NCI-H187 treated with DMSO at 0.1 percent for 48 hours (cell line): ENCODE measurements around the gene HSPA5.
"Not testable (repeated sequence)": the region's sequence is repeated elsewhere in the genome, so short reads cannot be mapped to it uniquely, and the experiment has no call there.

Experiments used
- DNase-seq: peaks from one replicate; lab custom pipeline; 2025; lab: John Stamatoyannopoulos, UW

HSPA5 gene

DNA sequence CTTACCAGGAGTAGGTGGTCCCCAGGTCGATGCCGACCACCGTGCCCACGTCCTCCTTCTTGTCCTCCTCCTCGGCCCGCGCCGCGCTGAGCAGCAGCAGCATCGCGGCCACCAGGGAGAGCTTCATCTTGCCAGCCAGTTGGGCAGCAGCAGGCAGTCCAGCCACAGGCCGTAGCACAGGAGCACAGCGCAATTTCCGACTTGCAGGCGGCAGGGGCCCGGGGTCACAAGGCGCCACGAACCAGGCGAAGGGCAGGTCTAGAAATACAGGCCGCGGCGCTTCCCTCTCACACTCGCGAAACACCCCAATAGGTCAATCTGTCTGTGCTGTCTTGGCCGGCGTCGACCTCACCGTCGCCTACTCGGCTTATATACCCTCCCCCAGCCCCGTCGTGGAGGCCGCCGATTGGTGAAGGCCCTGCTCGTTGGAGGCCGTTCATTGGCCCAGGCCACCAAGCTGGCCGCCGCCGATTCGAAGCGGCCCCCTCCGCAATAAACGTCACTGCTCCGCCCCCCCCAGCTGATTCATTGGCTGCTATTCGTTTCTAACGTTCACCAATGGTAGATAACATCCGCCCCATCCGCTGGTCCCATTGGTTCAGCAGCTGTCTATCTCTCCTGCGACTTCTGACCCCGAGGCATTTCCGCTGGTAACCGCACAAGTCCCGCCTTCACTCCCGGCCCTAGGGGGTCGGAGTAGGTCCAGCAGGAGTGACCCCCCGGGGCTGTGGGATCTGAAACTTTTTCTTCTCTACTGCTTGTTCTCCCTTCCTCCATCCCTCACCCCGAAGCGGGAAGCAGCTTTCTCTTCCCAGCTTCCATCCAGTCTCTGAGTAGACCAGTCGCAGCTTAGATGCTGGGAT is at the start of gene HSPA5:
HSPA5 (minus strand) TSS at position 344 of the 863 bp plus-strand sequence; CDS start at position 127, 217 bp downstream.
- DNase-seq, result peak; percentile 87

DNA sequence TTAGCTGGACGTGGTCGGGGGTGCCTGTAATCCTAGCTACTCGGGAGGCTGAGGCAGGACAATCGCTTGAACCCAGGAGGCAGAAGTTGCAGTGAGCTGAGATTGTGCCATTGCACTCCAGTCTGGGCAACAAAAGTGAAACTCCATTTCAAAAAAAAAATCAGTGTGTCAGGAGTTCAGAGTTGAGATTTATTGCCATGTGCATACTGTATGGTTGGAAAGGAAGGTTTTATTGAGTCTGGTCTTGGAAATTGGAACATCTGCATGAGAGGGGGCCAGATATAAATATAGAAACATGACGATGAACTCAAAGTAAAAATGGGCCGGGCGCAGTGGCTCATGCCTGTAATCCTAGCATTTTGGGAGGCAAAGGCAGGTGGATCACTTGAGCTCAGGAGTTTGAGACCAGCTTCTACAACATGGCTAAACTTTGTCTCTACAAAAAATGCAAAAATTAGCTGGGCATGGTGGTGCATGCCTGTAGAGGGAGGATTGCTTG is 45.8 kb upstream of the HSPA5 start:
- DNase-seq, result not testable (repeated sequence)

DNA sequence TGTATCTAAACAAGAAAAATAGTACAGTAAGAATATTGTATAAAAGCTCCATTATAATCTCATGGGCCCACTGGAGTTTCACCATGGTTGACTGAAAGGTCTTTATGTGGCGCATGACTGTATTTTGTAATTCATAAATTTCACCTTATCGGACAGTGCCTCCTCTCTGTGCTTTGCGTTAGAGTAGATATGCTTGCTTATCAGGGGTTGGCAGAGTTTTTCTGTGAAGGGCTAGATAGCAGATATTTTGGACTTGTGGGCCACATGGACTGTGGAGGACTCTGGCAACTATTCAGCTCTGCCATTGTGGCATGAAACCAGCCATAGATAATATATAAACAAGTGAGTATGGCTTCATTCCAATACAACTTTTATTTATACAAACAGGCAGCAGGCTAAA is 43.7 kb upstream of the HSPA5 start:
- no peak for DNase-seq

DNA sequence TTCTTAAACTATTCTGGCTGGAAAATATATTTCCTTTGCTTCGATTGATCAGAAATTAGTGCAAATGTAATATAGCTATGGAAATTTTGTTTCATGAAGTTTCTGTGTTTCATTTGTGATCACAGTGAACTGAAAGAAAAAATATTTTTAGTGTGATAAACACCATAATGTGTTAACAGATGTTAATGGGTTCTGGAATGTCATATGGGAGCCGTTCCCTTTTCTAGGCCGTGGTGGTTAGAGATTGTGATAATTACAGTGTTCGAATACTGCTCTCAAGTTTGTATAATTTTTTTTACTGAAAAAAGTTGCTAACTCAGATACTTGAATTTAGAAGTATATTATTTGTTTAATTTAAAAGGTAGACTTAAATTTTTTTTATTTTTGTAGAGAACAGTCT is 39.8 kb upstream of the HSPA5 start:
- DNase-seq, result no peak

DNA sequence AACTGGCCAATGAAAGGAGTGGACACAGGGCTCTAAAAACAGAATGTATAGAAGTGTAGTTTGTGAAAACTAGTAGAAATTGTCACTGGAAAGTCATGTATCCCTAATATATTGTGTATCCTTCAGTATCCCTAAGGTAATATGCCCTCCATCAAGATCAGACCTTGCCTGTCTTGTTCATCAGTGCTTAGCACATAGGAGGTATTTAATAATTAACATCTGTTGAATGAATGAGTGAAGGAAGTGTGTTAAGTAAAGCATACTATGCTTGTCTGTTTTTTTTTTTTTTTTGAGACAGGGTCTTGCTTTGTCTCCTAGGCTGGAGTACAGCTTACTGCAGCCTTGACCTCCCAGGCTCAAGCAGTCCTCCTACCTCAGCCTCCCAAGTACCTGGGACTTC is 36.3 kb upstream of the HSPA5 start:
- no peak for DNase-seq

DNA sequence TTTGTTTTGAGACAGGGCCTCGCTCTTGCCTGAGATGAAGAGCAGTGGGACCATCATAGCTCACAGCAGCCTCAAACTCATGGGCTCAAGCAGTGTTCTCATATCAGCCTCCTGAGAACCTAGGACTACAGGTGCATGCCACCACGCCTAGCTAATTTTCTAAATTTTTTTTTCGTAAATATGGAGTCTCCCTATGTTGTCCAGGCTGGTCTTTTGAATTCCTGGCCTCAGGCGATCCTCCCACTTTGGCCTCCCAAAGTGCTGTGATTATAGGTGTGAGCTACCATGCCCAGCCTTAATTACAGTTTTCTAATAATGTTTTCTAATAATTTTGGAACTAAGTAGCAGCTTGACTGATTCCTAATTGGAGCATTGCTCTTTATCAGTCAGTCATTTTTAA is 35.6 kb upstream of the HSPA5 start:
- no peak for DNase-seq

DNA sequence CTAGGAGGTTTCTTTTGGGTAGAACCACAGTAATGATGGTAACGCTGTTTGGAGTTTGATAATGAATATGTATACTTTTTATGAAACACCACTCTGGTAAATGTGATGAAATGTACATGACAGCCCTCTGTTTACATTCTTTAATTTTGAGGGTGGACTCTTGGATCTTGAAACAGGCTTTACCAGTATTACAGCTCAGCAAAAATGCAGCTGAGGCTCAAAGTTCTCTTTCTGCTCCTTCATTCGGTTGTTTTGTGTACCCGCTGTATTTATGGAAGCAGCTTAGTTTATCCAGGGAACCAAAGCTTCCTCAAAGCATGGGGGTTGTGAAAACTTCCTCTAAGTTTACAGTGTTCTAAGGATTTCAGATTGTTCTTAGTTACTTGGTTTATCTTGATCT is 31.6 kb upstream of the HSPA5 start:
- DNase-seq, result no peak

DNA sequence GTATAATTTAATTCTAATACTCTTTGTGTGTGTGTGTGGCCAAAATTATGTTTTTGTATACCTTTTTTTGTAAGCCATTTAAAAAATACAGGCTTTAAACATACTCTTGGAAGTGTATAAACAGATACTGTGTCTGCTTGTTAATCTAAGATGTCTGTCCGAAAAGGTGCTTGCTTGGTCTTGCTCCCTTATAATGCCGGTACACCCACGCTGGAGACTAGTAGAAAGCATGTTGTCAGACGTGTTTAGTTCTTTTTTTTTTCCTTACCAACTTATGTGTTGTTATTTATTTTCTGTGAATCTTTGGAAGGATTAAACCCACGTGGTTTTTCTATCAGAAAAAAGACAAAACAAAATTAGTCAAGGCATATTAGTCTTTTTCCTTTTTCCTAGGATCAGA is 29.9 kb upstream of the HSPA5 start:
- no peak for DNase-seq

DNA sequence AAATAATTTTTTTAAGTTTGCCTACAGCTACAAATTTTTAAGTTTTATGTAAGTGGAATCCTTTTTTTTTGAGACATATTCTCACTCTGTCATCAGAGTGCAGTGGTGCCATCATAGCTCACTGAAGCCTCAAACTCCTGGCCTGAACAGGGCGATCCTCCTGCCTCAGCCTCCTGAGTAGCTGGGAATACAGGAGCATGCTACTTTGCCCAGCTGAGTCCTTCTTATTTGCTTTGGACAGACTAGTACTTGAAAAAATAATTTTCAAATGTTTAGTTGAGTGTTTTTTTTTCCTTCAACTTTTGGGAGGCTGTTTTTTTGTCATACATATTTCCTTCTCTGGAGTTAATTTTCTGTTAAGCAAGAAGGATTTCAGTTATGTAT is 27.9 kb upstream of the HSPA5 start:
- DNase-seq, result no peak

DNA sequence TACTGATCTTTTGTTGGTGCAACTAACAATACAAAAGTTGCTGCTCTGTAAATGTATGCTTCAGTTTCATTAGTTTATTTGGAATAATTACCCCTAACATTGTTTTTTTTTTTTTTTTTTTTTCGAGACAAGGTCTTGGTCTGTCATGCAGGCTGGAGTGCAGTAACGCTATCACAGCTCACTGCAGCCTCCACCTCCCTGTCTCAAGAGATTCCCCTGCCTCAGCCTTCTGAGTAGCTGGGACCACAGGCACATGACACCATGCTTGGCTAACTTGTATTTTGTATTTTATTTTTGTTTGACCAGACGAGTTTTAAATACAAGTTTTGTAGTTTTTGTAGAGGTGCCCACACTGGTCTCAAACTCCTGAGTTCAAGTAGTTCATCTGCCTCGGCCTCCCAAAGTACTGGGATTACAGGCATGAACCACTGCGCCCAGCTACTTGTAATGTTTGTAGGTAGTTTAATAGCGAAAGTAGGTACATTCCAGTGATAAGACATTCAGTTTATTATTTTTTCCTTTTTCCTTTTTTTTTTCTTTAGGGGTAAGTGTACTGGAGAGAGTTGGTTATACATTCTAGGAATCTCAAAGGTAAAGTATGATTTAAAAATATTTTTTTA is 27.4 kb upstream of the HSPA5 start:
- no peak for DNase-seq

DNA sequence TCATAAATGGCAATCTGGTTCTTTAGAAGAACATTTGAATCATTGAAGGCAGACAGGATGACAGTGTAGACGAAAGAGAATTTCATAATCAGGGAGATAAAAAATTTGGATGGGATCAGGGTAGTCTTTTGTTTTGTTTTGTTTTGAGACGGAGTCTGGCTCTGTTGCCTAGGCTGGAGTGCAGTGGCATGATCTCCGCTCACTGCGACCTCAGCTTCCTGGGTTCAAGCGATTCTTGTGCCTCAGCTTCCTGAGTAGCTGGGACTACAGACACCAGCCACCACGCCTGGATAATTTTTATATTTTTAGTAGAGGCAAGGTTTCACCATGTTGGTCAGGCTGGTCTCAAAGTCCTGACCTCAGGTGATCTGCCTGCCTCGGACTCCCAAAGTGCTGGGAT is 22.9 kb upstream of the HSPA5 start:
- not testable (repeated sequence) for DNase-seq

DNA sequence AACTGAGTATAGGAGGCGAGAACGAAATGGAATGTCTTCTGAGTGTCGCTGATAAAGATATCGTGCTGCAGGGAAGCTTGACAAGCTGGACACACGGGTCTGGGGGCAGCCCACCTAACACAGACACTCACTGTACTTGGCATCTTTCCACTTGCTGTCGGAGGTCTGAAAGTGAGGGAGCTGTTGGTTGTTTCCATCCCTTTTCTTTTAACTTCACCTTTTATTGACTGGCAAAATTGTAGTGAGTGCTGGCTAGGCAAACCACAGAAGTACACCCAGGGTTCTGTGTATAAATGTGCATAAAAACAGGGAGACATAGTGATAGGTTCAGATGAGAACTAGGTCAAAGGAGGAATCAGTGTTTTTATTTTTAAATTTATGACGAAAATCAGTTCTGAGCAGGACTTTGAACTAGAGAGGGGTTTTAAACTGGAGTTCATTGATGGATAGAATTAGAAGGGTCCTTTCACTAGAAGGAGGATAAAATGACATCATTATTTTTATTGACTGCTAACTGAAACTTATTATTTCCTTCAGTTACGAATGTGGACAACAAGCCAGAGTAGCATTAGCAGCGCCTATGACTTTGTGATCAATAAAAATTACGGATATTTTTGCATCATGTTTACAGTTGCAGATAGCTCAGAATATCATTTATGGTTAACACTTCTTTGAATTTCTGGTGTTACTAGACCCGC is 21.3 kb upstream of the HSPA5 start:
- no peak for DNase-seq

DNA sequence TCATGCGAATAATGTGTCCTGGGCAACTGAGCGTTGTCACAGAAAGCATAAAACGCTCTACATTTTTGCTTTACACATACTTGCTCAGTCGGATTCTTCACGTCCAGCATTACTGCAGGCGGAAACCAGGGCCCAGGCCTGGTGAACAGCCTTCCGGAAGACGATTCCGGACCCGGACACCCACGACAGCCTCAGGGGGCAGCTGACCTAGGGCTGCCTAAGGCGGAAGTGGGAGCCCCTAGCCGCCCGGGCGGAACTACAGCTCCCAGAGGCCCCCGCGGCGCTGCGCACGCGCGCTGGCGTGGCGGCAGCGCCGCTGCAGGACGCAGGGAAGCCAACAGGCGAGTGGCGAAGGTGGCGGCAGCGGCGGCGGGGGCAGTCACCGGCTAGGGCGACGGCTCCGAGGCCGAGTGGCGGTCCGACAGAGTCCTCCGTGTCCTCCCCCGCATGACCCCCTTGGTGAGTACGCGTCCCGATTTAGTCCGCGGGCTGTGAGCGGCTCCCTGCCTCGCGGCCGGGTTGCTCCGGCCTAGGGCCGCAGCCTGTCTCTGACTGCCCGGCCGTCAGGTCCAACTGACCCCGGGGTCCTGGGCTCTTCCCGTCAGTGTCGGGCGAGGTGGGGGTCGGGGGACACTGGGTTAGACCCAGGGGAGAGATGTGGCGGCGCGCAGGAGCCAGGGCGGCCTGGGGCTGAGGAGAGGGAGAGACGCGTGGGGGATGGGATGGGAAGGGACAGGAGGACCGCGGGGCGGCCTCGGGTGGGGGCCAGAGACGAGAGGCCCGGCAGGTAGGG is 20.6 kb upstream of the HSPA5 start, which contains the start of gene GAPVD1:
GAPVD1 (plus strand) TSS at position 326 of the 793 bp plus-strand sequence. CDS start 37,096 bp downstream, outside the sequence.
- no peak for DNase-seq

DNA sequence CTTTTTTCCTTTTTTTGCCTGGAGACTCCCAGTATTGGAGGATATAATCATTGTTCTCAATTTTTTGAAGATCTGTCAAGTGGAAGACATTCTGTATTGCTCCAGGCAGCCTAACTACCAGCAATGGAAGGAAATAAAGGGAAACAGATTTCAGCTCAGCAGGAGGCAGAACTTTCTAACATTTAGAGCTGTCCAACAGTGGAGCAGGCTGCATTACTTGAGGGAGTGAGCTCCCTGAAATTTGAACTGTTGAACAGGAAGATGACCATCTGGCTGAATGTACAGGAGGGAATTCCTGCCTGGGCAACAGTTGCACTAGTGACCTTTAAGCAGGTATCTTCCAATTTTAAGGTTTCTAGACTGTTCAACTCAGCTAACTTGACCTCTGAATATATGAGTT is 19.4 kb upstream of the HSPA5 start:
- no peak for DNase-seq

DNA sequence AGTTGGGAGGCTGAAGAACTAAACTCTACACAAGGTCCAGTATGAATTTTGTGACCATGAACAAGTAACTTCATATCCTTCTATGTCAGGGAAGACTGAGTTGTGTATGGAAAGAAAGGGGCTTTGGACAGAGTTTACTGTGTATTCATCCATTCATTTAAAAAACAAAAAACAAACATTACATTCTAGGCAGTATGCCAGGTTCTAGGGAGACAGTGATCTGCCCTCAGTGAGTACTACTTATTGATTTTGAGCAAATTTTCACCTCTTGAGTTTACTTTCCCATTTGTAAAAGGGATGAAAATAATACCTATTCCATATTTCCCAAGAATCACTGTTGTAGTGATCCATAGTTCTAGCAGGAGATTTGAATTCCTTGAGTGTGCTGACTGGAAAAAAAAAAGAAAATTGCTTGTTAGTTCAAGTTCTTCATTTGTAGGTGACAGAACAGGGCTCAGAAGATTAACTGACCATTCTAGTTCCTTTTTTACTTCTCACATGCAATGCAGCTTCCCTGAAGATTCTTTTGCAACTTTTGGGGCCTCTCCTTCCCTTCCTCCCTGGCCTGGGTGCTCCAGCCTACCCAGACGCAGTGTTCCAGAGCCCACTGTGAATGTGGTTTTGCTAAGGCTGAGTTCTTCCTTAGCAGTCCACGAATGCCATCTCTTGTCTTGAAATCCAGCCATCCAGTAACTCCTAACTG is 17.8 kb upstream of the HSPA5 start:
- no peak for DNase-seq

DNA sequence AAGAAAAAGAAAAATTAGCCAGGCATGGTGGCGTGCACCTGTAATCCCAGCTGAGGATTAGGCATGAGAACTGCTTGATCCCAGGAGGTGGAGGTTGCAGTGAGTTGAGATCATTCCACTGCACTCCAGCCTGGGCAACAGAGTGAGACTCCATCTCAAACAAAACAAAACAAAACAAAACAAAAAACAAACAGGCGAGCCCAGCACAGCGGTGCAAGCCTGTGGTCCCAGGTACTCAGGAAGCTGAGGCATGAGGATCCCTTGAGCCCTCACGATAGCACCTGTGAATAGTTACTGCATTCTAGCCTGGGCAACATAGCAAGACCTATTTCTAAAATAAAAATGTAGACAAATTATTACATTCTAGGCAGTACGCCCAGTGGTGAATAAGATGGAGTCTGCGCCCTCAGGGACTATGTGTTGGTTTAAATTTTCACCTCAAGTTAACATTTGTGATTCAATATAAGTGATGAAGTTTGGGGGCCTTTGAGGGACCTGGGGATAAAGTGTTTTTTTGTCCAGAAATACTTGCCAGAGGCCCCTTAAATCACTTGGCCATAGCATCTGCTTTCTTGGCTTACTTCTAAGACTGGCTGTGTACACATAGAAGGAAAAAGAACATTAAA is 17.1 kb upstream of the HSPA5 start:
- no peak for DNase-seq

DNA sequence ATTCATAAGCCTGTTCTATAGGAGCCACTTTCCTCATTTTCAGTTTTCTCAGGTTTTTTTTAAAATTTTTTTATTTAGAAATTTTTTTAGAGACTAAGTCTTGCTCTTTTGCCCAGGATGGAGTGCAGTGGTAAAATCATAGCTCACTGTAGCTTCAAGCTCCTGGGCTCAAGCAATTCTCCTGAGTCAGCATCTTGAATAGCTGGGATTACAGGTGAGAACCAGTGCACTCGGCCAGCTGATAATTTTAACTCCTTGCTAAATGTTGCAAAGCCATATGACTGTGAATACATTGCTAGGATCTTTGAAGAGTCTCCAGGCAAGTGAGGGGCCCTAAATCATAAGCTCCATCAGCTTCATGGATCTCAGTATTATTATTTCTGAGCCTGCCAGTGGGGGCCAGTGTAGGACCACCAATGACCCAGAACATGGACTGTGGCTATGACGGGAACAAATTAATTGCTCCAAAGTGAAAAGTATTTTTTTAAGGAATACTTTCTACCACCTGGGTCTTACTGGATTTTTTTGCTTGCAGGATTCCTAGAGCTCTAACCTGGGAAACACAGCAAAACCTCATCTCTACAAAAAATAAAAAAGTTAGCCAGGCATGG is 14.7 kb upstream of the HSPA5 start:
- no peak for DNase-seq

DNA sequence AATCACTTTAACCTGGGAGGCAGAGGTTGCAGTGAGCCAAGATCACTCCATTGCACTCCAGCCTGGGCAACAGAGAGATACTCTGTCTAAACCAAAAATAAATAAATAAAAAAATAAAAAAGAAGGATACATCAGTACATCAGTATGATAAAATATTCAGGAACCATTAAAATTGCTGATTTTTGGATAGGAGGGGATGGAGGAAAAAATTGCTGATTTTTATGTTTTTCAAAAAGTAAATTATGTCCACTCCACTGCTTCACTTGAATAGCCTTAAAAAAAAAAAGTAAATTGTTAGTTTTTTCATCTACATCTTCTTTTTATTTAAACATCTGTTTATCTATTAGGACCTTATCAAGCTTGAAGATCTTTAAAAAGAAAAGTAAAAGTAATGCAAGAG is 13.1 kb upstream of the HSPA5 start:
- DNase-seq, result no peak

DNA sequence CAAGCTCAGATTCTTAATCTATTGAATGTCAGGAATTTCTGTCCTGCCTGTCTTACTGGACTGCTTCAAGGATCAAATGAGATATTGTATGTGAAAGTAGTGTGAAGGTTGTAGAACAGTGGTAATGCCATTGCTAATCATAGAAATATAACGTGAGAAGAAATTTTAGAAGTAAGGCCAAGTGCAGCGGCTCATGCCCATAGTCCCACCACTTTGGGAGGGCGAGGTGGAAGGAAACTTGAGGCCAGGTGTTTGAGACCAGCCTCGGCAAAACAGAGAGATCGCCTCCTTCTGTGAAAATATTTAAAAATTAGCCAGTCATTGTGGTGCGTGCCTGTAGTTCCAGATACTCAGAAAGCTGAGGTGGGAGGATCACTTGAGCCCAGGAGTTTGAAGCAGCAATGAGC is 5.1 kb upstream of the HSPA5 start:
- DNase-seq, result no peak

DNA sequence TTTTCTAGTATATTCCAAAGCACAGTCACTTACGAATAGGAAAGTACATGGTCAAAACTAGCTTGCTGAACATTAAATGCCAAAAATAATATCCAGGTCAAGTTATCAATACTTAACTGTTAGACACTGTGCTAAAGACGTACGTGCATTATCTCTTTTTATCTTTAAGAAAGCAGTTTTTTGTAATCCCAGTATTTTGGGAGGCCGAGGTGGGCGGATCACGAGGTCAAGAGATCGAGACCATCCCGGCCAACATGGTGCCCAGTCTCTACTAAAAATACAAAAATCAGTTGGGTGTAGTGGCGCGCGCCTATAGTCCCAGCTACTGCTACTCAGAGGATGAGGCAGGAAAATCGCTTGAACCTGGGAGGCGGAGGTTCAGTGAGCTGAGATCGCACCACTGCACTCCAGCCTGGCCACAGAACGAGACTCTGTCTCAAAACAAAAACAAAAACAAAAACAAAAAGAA is 2.7 kb upstream of the HSPA5 start:
- DNase-seq, result no peak
